HL-60 (cell line): Measurements from ENCODE around the gene PRDM16.

Experiments
- CTCF ChIP-seq: IDR thresholded peaks from one replicate; pipeline ENCODE4 v1.5.1; 2011; ENCODE audit warnings: low read length, control low read depth, inconsistent platforms; ENCODE audit not compliant: insufficient read depth
- GABPA ChIP-seq: IDR thresholded peaks from 2 replicates; pipeline ENCODE4 v1.6.1; 2012; ENCODE audit warnings: low read depth
- POLR2AphosphoS5 ChIP-seq: IDR thresholded peaks from 2 replicates; pipeline ENCODE4 v1.6.1; 2012; ENCODE audit warnings: low read depth
- REST ChIP-seq: IDR thresholded peaks from 2 replicates; pipeline ENCODE4 v1.6.1; 2012; ENCODE audit warnings: low read depth; ENCODE audit not compliant: insufficient replicate concordance

GRCh38 chr1:3241236-3241550 lies 172.2 kb downstream of the PRDM16 start:
- TF ChIP-seq CTCF (no peak), REST (no peak), GABPA (no peak), POLR2AphosphoS5 (no peak)
